Liver (tissue), 9 donors: ENCODE data around the gene VPS26B. TPM values are rescaled to one million over a fixed set of nuclear protein-coding genes. Genes with fewer than 3 reads are reported as not detected.
A peak's percentile ranks its signal among the peaks of the same experiment; 100 is the strongest.

ENCODE experiments used
- DNase-seq: peaks from one replicate; pipeline ENCODE4 v3.0.0-alpha.2; 2017; ENCODE audit warnings: low spot score
- H3K27ac ChIP-seq, 2 donors: one replicate each; pipeline ENCODE4 v1.7.0; 2013; ENCODE audit warnings: inconsistent platforms in 2 of 2, low read length in 2 of 2, control low read depth in 1 of 2, low read depth in 1 of 2, mild to moderate bottlenecking in 1 of 2
- H3K27me3 ChIP-seq, 4 donors: one replicate each; pipeline versions ENCODE4 v1.6.1 to v1.7.0; 2013; ENCODE audit warnings: low read length in 3 of 4, inconsistent platforms in 1 of 4, mild to moderate bottlenecking in 1 of 4, moderate library complexity in 1 of 4; ENCODE audit not compliant: control insufficient read depth in 4 of 4, insufficient read depth in 4 of 4
- H3K36me3 ChIP-seq, 4 donors: one replicate each; pipeline versions ENCODE4 v1.6.1 to v1.7.0; 2013; ENCODE audit warnings: low read length in 3 of 4, mild to moderate bottlenecking in 3 of 4, low read depth in 1 of 4, moderate library complexity in 1 of 4; ENCODE audit not compliant: control insufficient read depth in 4 of 4, insufficient read depth in 3 of 4
- H3K4me1 ChIP-seq, 4 donors: one replicate each; pipeline versions ENCODE4 v1.6.1 to v1.7.0; 2013; ENCODE audit warnings: low read length in 3 of 4, mild to moderate bottlenecking in 3 of 4, moderate library complexity in 1 of 4; ENCODE audit not compliant: control insufficient read depth in 4 of 4, insufficient read depth in 4 of 4
- H3K4me3 ChIP-seq, 3 donors: one replicate each; pipeline versions ENCODE4 v1.6.1 to v1.7.0; 2013; ENCODE audit warnings: low read length in 3 of 3, control low read depth in 1 of 3, low read depth in 1 of 3, mild to moderate bottlenecking in 1 of 3
- H3K9ac ChIP-seq, 2 donors: one replicate each; pipeline ENCODE4 v1.7.0; 2013; ENCODE audit warnings: low read length in 2 of 2, mild to moderate bottlenecking in 2 of 2, moderate library complexity in 2 of 2, control low read depth in 1 of 2, low read depth in 1 of 2
- H3K9me3 ChIP-seq, 4 donors: one replicate each; pipeline versions ENCODE4 v1.6.1 to v1.7.0; 2013; ENCODE audit warnings: low read length in 3 of 4; ENCODE audit not compliant: control insufficient read depth in 4 of 4
- EGR1 ChIP-seq, 2 donors: IDR thresholded peaks; 2 replicates each; pipeline ENCODE4 v1.6.1; 2016 to 2018; ENCODE audit warnings: antibody characterized with exemption in 2 of 2, low read depth in 2 of 2
- FOXA2 ChIP-seq: IDR thresholded peaks from 2 replicates; pipeline ENCODE4 v1.6.1; 2016; ENCODE audit warnings: antibody characterized with exemption
- GABPA ChIP-seq, 2 donors: IDR thresholded peaks in 1 of 2; conservative IDR thresholded peaks in 1 of 2; 2 replicates each; pipeline ENCODE4 v1.6.1; 2016; ENCODE audit warnings: antibody characterized with exemption in 2 of 2, mild to moderate bottlenecking in 1 of 2, moderate library complexity in 1 of 2
- HNF4A ChIP-seq, 2 donors: conservative IDR thresholded peaks; 2 replicates each; pipeline ENCODE4 v1.6.1; 2016; ENCODE audit warnings: antibody characterized with exemption in 2 of 2, mild to moderate bottlenecking in 2 of 2
- NR2F2 ChIP-seq: IDR thresholded peaks from 2 replicates; pipeline ENCODE4 v1.6.1; 2016; ENCODE audit warnings: antibody characterized with exemption
- RAD21 ChIP-seq, 2 donors: IDR thresholded peaks; 2 replicates each; pipeline ENCODE4 v1.6.1; 2016; ENCODE audit warnings: antibody characterized with exemption in 2 of 2, mild to moderate bottlenecking in 2 of 2
- RXRA ChIP-seq, 2 donors: IDR thresholded peaks; 2 replicates each; pipeline ENCODE4 v1.6.1; 2017 to 2018; ENCODE audit warnings: antibody characterized with exemption in 2 of 2, mild to moderate bottlenecking in 1 of 2
- SP1 ChIP-seq: IDR thresholded peaks from 2 replicates; pipeline ENCODE4 v1.6.1; 2018; ENCODE audit warnings: antibody characterized with exemption, mild to moderate bottlenecking
- TAF1 ChIP-seq: conservative IDR thresholded peaks from 2 replicates; pipeline ENCODE4 v1.6.1; 2016; ENCODE audit warnings: antibody characterized with exemption, mild to moderate bottlenecking
- WGBS: extraction: QIAGEN DNeasy Blood & Tissue Kit; methylation state at CpG from one replicate; pipeline ENCODE4 v1.1.7; 2013; 5-methylcytosine and 5-hydroxymethylcytosine counted together
- polyA plus RNA-seq, 2 donors: library from polyadenylated mRNA; stranded (reverse) in 1 of 2; unstranded in 1 of 2; fragments of 200-250 nt in 1 of 2; fragments of >200 nt in 1 of 2; fragmentation: Nextera tagmentation in 1 of 2; extraction: Ambion mirVana in 1 of 2; gene quantifications; one replicate each; pipeline versions ENCODE4 v1.2.1 to v1.2.3, GENCODE V29; 2013 to 2015
- total RNA-seq, 2 donors: library from RNA; depleted of rRNA; stranded (reverse); fragments of >200 nt; gene quantifications; one replicate each; pipeline ENCODE4 v1.2.3, GENCODE V29; 2014
- TF ChIP-seq, protein P1 (sequence below): IDR thresholded peaks from 2 replicates; pipeline ENCODE4 v1.6.1; 2016; ENCODE audit warnings: antibody characterized with exemption
- TF ChIP-seq, protein P2 (sequence below): IDR thresholded peaks from 2 replicates; pipeline ENCODE4 v1.6.1; 2016; ENCODE audit warnings: antibody characterized with exemption, mild to moderate bottlenecking
- TF ChIP-seq, protein P3 (sequence below): IDR thresholded peaks from 2 replicates; pipeline ENCODE4 v1.6.1; 2016; ENCODE audit warnings: antibody characterized with exemption
- TF ChIP-seq, protein P4 (sequence below): fragments of 150-350 bp; IDR thresholded peaks from 2 replicates; pipeline ENCODE4 v1.5.1; 2017; ENCODE audit warnings: improper control_type of control experiment, low read depth, low read length; ENCODE audit not compliant: missing input control
- TF ChIP-seq, protein P5 (sequence below): IDR thresholded peaks from 2 replicates; pipeline ENCODE4 v1.6.1; 2016; ENCODE audit warnings: antibody characterized with exemption
- donor health status: healthy.
- donor health status: healthy.
- donor health status: healthy.
- donor health status: healthy.
- donor health status: healthy.

VPS26B gene
- total and polyA plus RNA-seq, 4 donors = 12.6 to 35.0 (median 20.2) TPM

DNA sequence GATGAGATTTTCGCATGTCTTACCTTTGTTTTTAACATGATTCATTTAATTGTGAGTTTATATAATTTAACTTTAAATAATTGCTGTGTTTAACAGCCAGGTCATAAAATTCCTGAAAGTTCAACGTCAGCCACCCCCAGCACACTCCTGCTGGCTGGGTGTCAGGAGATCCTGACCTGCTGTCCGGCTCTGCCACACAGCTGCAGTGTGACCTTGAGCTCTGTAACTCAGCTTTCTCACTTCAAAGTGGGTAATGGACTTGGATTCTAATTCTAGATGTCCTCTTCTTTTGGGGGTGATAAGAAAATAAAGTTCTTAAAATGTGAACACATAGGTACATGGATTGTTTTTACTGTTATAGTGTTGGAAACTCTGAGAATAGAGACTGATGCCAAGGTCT lies 10.9 kb downstream of the VPS26B start (continued):
- TF ChIP-seq, protein P1, sequence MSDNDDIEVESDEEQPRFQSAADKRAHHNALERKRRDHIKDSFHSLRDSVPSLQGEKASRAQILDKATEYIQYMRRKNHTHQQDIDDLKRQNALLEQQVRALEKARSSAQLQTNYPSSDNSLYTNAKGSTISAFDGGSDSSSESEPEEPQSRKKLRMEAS = no peak

DNA sequence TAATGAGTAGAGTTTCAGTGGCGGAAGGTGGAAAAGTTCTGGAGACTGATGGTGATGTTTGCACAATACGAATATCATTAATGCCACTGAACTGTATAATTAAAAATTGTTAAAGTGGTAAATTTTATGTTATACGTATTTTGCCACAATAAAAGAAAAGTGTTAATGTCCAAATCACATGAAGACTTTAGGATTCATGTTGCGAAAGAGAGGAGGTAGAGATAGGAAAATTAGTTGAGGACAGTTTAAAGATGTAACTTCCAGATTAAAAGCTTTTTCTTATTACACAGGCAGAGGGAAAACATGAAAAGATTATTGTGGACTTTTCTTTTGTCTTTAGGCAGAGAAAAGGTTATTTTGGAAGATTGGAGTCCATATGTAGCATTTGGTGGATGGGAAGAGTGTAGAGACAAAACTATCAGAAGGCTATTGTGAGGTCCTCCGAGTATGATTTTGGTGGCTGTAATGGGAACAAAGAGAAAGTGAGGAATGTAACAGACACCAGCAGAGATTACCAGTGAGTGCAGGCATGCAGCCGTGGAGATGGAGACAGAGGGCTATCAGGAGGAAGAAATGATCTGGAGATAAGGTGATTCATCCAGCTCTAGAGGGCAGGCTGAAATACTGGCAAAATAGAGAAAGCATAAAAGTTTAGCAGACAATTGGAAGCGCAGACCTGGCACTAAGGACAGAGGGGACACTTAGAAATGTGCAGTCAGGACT lies 12.5 kb downstream of the VPS26B start:
- Histone ChIP-seq H3K4me3 (no peak overlapping the region), H3K27me3 (no peaks in the 10 kb centered on the region), H3K9ac (no peak overlapping the region), H3K9me3 (no peaks in the 10 kb centered on the region), H3K36me3 (peaks cover 0 to 28% (median 4%) of the 10 kb centered on the region in 4 donors), H3K4me1 (peaks cover 12 to 22% (median 19%) of the 10 kb centered on the region in 4 donors), H3K27ac (no peak overlapping the region)
- TF ChIP-seq, protein P2, sequence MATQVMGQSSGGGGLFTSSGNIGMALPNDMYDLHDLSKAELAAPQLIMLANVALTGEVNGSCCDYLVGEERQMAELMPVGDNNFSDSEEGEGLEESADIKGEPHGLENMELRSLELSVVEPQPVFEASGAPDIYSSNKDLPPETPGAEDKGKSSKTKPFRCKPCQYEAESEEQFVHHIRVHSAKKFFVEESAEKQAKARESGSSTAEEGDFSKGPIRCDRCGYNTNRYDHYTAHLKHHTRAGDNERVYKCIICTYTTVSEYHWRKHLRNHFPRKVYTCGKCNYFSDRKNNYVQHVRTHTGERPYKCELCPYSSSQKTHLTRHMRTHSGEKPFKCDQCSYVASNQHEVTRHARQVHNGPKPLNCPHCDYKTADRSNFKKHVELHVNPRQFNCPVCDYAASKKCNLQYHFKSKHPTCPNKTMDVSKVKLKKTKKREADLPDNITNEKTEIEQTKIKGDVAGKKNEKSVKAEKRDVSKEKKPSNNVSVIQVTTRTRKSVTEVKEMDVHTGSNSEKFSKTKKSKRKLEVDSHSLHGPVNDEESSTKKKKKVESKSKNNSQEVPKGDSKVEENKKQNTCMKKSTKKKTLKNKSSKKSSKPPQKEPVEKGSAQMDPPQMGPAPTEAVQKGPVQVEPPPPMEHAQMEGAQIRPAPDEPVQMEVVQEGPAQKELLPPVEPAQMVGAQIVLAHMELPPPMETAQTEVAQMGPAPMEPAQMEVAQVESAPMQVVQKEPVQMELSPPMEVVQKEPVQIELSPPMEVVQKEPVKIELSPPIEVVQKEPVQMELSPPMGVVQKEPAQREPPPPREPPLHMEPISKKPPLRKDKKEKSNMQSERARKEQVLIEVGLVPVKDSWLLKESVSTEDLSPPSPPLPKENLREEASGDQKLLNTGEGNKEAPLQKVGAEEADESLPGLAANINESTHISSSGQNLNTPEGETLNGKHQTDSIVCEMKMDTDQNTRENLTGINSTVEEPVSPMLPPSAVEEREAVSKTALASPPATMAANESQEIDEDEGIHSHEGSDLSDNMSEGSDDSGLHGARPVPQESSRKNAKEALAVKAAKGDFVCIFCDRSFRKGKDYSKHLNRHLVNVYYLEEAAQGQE = no peak
- TF ChIP-seq, protein P3, sequence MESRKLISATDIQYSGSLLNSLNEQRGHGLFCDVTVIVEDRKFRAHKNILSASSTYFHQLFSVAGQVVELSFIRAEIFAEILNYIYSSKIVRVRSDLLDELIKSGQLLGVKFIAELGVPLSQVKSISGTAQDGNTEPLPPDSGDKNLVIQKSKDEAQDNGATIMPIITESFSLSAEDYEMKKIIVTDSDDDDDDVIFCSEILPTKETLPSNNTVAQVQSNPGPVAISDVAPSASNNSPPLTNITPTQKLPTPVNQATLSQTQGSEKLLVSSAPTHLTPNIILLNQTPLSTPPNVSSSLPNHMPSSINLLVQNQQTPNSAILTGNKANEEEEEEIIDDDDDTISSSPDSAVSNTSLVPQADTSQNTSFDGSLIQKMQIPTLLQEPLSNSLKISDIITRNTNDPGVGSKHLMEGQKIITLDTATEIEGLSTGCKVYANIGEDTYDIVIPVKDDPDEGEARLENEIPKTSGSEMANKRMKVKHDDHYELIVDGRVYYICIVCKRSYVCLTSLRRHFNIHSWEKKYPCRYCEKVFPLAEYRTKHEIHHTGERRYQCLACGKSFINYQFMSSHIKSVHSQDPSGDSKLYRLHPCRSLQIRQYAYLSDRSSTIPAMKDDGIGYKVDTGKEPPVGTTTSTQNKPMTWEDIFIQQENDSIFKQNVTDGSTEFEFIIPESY = no peak
- TF ChIP-seq TAF1 (no peak), SP1 (no peak), NR2F2 (no peak), EGR1 (IDR thresholded peaks at IDR 0.05; ENCODE audit: low read depth in 2 of 2) (no peak), HNF4A (conservative IDR thresholded peaks at IDR 0.05) (no peak), RXRA (IDR thresholded peaks at IDR 0.05) (no peak), GABPA (IDR thresholded peaks at IDR 0.05 in 1 of 2, conservative IDR thresholded peaks at IDR 0.05 in 1 of 2) (no peak), FOXA2 (no peak)
- TF ChIP-seq, protein P4, sequence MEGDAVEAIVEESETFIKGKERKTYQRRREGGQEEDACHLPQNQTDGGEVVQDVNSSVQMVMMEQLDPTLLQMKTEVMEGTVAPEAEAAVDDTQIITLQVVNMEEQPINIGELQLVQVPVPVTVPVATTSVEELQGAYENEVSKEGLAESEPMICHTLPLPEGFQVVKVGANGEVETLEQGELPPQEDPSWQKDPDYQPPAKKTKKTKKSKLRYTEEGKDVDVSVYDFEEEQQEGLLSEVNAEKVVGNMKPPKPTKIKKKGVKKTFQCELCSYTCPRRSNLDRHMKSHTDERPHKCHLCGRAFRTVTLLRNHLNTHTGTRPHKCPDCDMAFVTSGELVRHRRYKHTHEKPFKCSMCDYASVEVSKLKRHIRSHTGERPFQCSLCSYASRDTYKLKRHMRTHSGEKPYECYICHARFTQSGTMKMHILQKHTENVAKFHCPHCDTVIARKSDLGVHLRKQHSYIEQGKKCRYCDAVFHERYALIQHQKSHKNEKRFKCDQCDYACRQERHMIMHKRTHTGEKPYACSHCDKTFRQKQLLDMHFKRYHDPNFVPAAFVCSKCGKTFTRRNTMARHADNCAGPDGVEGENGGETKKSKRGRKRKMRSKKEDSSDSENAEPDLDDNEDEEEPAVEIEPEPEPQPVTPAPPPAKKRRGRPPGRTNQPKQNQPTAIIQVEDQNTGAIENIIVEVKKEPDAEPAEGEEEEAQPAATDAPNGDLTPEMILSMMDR = no peak
- 93% methylated on average over 7 of the region's 7 CpGs for WGBS
- no peak for DNase-seq

DNA sequence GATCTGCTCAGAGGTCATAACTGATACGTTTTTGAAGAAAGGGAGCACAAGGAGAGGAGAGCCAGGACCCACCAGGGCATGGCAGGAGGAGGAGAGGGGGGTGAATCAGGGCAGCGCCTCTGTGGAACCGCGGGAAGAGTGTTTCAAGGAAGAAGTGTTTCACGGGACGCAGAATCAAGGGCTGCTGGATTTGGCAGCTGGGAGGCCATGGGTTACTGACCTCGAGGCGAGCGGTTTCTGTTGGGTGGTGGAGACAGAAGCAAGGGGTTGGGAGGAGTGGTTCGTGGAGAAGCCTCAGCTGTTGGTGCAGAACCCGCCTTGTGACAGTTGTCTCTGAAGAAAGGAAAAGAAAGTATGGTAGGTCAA lies 13.1 kb downstream of the VPS26B start:
- TF ChIP-seq, protein P3 = no peak
- TF ChIP-seq GABPA (IDR thresholded peaks at IDR 0.05 in 1 of 2, conservative IDR thresholded peaks at IDR 0.05 in 1 of 2) = no peak
- TF ChIP-seq RXRA (IDR thresholded peaks at IDR 0.05) = peak; percentile 14 to 22
- TF ChIP-seq NR2F2 = peak; percentile 68
- no peak for TF ChIP-seq RAD21 (IDR thresholded peaks at IDR 0.05)
- TF ChIP-seq, protein P5, sequence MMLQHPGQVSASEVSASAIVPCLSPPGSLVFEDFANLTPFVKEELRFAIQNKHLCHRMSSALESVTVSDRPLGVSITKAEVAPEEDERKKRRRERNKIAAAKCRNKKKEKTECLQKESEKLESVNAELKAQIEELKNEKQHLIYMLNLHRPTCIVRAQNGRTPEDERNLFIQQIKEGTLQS = no peak
- WGBS = 87% methylated on average over 11 of the region's 11 CpGs
- H3K27me3 ChIP-seq = no peaks in the 10 kb centered on the region
- H3K9ac ChIP-seq = no peak overlapping the region
- H3K4me1 ChIP-seq = peaks cover 10 to 16% (median 14%) of the 10 kb centered on the region in 4 donors
- no peak for DNase-seq
- no peak overlapping the region for H3K4me3 ChIP-seq
- no peaks in the 10 kb centered on the region for H3K9me3 ChIP-seq
- H3K27ac ChIP-seq = no peak overlapping the region
- H3K36me3 ChIP-seq = peaks cover 0 to 32% (median 4%) of the 10 kb centered on the region in 4 donors
